CD4-positive, alpha-beta T cell (primary cell): Measurements from ENCODE around the gene NKAIN2. TPM values are rescaled to one million over a fixed set of nuclear protein-coding genes. Genes with fewer than 3 reads are reported as not detected.

ENCODE experiments used
- ATAC-seq: fragments of 200-7000 bp; cut with Tn5 transposase; one replicate; pipeline ENCODE4 v1.10.0; 2022; ENCODE audit warnings: mild to moderate bottlenecking; ENCODE audit not compliant: poor library complexity
- CTCF ChIA-PET: fragments of 350-600 bp; sonication (Branson Sonifier 250); formaldehyde crosslinking; loops from one replicate; lab custom pipeline; 2021; ENCODE audit warnings: antibody characterized with exemption, inconsistent platforms; lab: Charles Lee
- POLR2A ChIA-PET: fragments of 350-600 bp; sonication (Branson Sonifier 250); formaldehyde crosslinking; loops from one replicate; lab custom pipeline; 2021; ENCODE audit warnings: antibody characterized with exemption, inconsistent platforms; lab: Charles Lee
- DNase-seq, 14 experiments: peaks; one replicate each; pipeline ENCODE4 v3.0.0-alpha.2; 2013 to 2020; ENCODE audit warnings: mixed read lengths in 2 of 14
- H3K27ac ChIP-seq, 2 donors: one replicate each; pipeline versions ENCODE4 v1.5.1 to v1.7.0; 2013; ENCODE audit warnings: low read length in 2 of 2, low read depth in 1 of 2, mild to moderate bottlenecking in 1 of 2
- H3K27me3 ChIP-seq, 2 experiments: 1 replicate in 1 of 2; 2 replicates in 1 of 2; pipeline versions ENCODE4 v1.6.1 to v1.7.0; 2013; ENCODE audit warnings: low read length in 2 of 2, control low read depth in 1 of 2, mild to moderate bottlenecking in 1 of 2, moderate library complexity in 1 of 2; ENCODE audit not compliant: insufficient read depth in 2 of 2, control insufficient read depth in 1 of 2
- H3K36me3 ChIP-seq: one replicate; pipeline ENCODE4 v1.6.1; 2013; ENCODE audit warnings: low read length, control low read depth; ENCODE audit not compliant: insufficient read depth
- H3K4me1 ChIP-seq: one replicate; pipeline ENCODE4 v1.6.1; 2013; ENCODE audit warnings: low read length, control low read depth; ENCODE audit not compliant: insufficient read depth
- H3K4me3 ChIP-seq: one replicate; pipeline ENCODE4 v1.5.1; 2013; ENCODE audit warnings: mild to moderate bottlenecking, low read length, moderate library complexity
- H3K9me3 ChIP-seq, 2 experiments: 1 replicate in 1 of 2; 2 replicates in 1 of 2; pipeline versions ENCODE4 v1.6.1 to v1.7.0; 2013; ENCODE audit warnings: low read length in 2 of 2, mild to moderate bottlenecking in 2 of 2, control low read depth in 1 of 2, moderate library complexity in 1 of 2; ENCODE audit not compliant: control insufficient read depth in 1 of 2, insufficient read depth in 1 of 2
- H3K27ac Mint-ChIP-seq: one replicate; pipeline ENCODE4 v1.8.0; 2020; ENCODE audit warnings: mixed read lengths
- H3K27me3 Mint-ChIP-seq: one replicate; pipeline ENCODE4 v1.8.0; 2021; ENCODE audit warnings: mixed read lengths
- H3K36me3 Mint-ChIP-seq: one replicate; pipeline ENCODE4 v1.8.0; 2021; ENCODE audit warnings: low read depth, mixed read lengths
- H3K4me1 Mint-ChIP-seq: one replicate; pipeline ENCODE4 v1.8.0; 2021; ENCODE audit warnings: low read depth, mixed read lengths
- H3K4me3 Mint-ChIP-seq: one replicate; pipeline ENCODE4 v1.8.0; 2020; ENCODE audit warnings: mild to moderate bottlenecking, mixed read lengths
- H3K9me3 Mint-ChIP-seq: one replicate; pipeline ENCODE4 v1.8.0; 2020; ENCODE audit warnings: mixed read lengths
- CTCF ChIP-seq: fragments of 200-600 bp; IDR thresholded peaks from one replicate; pipeline ENCODE4 v1.8.0; 2022; ENCODE audit warnings: antibody characterized with exemption, mild to moderate bottlenecking
- intact Hi-C, 2 experiments: fragments of 100-400 bp; cut with DNase I in 1 of 2; cut with micrococcal nuclease in 1 of 2; formaldehyde crosslinking; loops; one replicate each; pipeline versions ENCODE4 v1.15.1 to v1.9.0; 2023 to 2025; cut with DNase I, micrococcal nuclease
- total RNA-seq, 174 experiments: library from RNA in 2 of 174; stranded (reverse) in 2 of 174; gene quantifications; one replicate each; pipeline ENCODE4 v1.2.3 and lab custom pipeline; 2021 to 2026

NKAIN2 gene
- total RNA-seq, 2 experiments from 2014 or later, result not detected

- no peak overlapping the region for H3K4me3 ChIP-seq
Observed at GRCh38 chr6:123854201-123854600, 50.5 kb downstream of the NKAIN2 start.

GRCh38 chr6:123855506-123855905, 51.8 kb downstream of the NKAIN2 start:
- Histone ChIP-seq H3K4me1 (no peaks in the 10 kb centered on the region), H3K36me3 (no peaks in the 10 kb centered on the region), H3K9me3 (peaks cover 0 to 3% of the 10 kb centered on the region in 2 experiments), H3K27ac (no peak overlapping the region), H3K4me3 (no peak overlapping the region), H3K27me3 (no peaks in the 10 kb centered on the region)
- no peak for DNase-seq
- no peaks in the 10 kb centered on the region for H3K9me3 Mint-ChIP-seq
- ChIA-PET POLR2A (no interaction called here), CTCF (no interaction called here)
- no peak for TF ChIP-seq CTCF
- no peak for ATAC-seq
- no peak overlapping the region for H3K27ac Mint-ChIP-seq
- intact Hi-C loops, result no loop called here
- no peaks in the 10 kb centered on the region for H3K27me3 Mint-ChIP-seq
- no peaks in the 10 kb centered on the region for H3K36me3 Mint-ChIP-seq
- no peaks in the 10 kb centered on the region for H3K4me1 Mint-ChIP-seq
- no peak overlapping the region for H3K4me3 Mint-ChIP-seq

More at GRCh38 chr6:123854201-123854600, 50.5 kb downstream of the NKAIN2 start:
- Mint-ChIP-seq H3K27me3 (no peaks in the 10 kb centered on the region), H3K27ac (no peak overlapping the region), H3K4me1 (no peaks in the 10 kb centered on the region), H3K36me3 (no peaks in the 10 kb centered on the region), H3K9me3 (no peaks in the 10 kb centered on the region), H3K4me3 (no peak overlapping the region)
- CTCF ChIA-PET, result no interaction called here
- Histone ChIP-seq H3K36me3 (no peaks in the 10 kb centered on the region), H3K27me3 (no peaks in the 10 kb centered on the region), H3K9me3 (peaks cover 0 to 3% of the 10 kb centered on the region in 2 experiments), H3K27ac (no peak overlapping the region), H3K4me1 (no peaks in the 10 kb centered on the region)
- TF ChIP-seq CTCF, result no peak
- DNase-seq, result no peak
- ATAC-seq, result no peak
- intact Hi-C loops, result no loop called here
- POLR2A ChIA-PET, result no interaction called here

GRCh38 chr6:123859291-123859690, 55.6 kb downstream of the NKAIN2 start:
- Histone ChIP-seq H3K4me1 (no peaks in the 10 kb centered on the region), H3K27ac (no peak overlapping the region), H3K27me3 (no peaks in the 10 kb centered on the region), H3K4me3 (no peak overlapping the region), H3K9me3 (peaks cover 0 to 3% of the 10 kb centered on the region in 2 experiments), H3K36me3 (no peaks in the 10 kb centered on the region)
- POLR2A ChIA-PET, result no interaction called here
- DNase-seq (no peak), ATAC-seq (no peak)
- peaks cover 2% of the 10 kb centered on the region for H3K9me3 Mint-ChIP-seq
- intact Hi-C loops, result no loop called here
- no peak overlapping the region for H3K27ac Mint-ChIP-seq
- no peaks in the 10 kb centered on the region for H3K27me3 Mint-ChIP-seq
- H3K4me3 Mint-ChIP-seq, result no peak overlapping the region
- CTCF ChIA-PET, result no interaction called here
- no peak for TF ChIP-seq CTCF
- H3K36me3 Mint-ChIP-seq, result no peaks in the 10 kb centered on the region
- no peaks in the 10 kb centered on the region for H3K4me1 Mint-ChIP-seq
